Thyroid gland (tissue), 4 donors: ENCODE results near the gene WASHC4. TPM values are rescaled to one million over a fixed set of nuclear protein-coding genes. Genes with fewer than 3 reads are reported as not detected.

Source experiments
- DNase-seq, 2 donors: peaks; one replicate each; pipeline ENCODE4 v3.0.0-alpha.2; 2019
- H3K27ac ChIP-seq, 3 donors: fragments of 200-600 bp; sonication (generic); 1 replicate in 2 of 3; 2 replicates in 1 of 3; pipeline ENCODE4 v1.5.1; 2016 to 2019; ENCODE audit warnings: mild to moderate bottlenecking in 1 of 3, moderate library complexity in 1 of 3
- H3K27me3 ChIP-seq: fragments of 200-600 bp; sonication (generic); one replicate; pipeline ENCODE4 v1.5.1; 2019
- H3K36me3 ChIP-seq, 2 donors: fragments of 200-600 bp; sonication (generic); one replicate each; pipeline ENCODE4 v1.5.1; 2016 to 2019
- H3K4me1 ChIP-seq, 2 donors: fragments of 200-600 bp; sonication (generic); one replicate each; pipeline ENCODE4 v1.5.1; 2017 to 2019
- H3K4me3 ChIP-seq, 3 donors: fragments of 200-600 bp; sonication (generic); replicated peaks in 1 of 3; 1 replicate in 2 of 3; 2 replicates in 1 of 3; pipeline ENCODE4 v1.5.1; 2016; ENCODE audit warnings: mild to moderate bottlenecking in 1 of 3
- H3K9me3 ChIP-seq: fragments of 200-600 bp; sonication (generic); one replicate; pipeline ENCODE4 v1.5.1; 2017
- CTCF ChIP-seq, 6 experiments: fragments of 200-600 bp in 3 of 6; fragments of 450-650 bp in 3 of 6; sonication (generic) in 3 of 6; IDR thresholded peaks; one replicate each; pipeline ENCODE4 v1.5.1; 2016 to 2019; ENCODE audit warnings: antibody characterized with exemption in 6 of 6, mild to moderate bottlenecking in 2 of 6, inconsistent platforms in 1 of 6, moderate library complexity in 1 of 6
- POLR2A ChIP-seq, 2 donors: fragments of 450-650 bp; IDR thresholded peaks; one replicate each; pipeline ENCODE4 v1.6.1; 2017; ENCODE audit warnings: antibody characterized with exemption in 2 of 2, mild to moderate bottlenecking in 2 of 2, moderate library complexity in 1 of 2
- WGBS, 2 donors: methylation state at CpG; one replicate each; pipeline ENCODE4 v1.1.5; 2017; 5-methylcytosine and 5-hydroxymethylcytosine counted together
- intact Hi-C: fragments of 100-400 bp; cut with DNase I; formaldehyde crosslinking; loops from one replicate; pipeline ENCODE4 v1.15.1; 2023
- total RNA-seq, 4 donors: library from RNA; depleted of rRNA; stranded (reverse); fragments of >200 nt; gene quantifications; one replicate each; pipeline ENCODE4 v1.2.3, GENCODE V29; 2016

WASHC4 gene
- total RNA-seq, 4 donors from 2014 or later: 64.3 to 111 (median 81.0) TPM

DNA sequence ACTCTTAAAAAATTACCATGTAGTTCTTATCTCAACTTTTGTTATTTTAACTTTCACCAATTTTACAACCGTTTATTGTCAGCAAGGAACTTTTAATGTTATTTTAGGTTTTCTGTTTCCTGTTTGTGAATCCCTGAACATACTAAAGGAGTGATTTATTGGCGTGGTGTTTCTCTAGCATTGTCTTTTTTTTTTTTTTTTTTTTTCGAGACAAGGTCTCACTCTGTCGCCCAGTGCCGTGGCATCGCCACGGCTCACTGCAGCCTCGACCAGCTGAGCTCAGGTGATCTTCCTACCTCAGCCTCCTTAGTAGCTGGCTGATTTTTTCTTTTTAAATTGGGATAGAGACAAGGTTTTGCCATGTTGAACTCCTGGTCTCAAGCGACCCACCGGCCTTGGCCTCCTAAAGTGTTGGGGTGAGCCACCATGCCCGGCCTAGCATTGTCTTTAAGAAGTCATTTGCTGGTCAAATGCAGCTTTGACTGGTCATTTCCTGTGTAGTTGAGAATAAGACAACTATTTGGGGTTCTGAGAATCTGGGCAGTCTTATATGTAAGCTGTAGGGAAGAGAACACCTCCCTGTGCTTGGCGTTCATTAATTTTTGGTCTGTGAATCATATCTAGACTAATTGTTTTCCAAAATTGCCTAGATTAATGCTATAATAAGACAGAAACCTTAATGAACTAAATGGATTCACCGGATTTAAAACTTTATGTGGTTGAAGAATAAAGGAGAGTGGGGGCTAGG, 2.1 kb downstream of the WASHC4 start:
- Histone ChIP-seq H3K4me1 (peaks cover 15 to 23% of the 10 kb centered on the region in 2 donors), H3K36me3 (no peaks in the 10 kb centered on the region), H3K27me3 (no peaks in the 10 kb centered on the region), H3K27ac (peak overlapping the region; percentile 20 to 98 (median 96)), H3K4me3 (peak overlapping the region in 1 of 3 donors; percentile 20), H3K9me3 (no peaks in the 10 kb centered on the region)
- no peak for TF ChIP-seq POLR2A (IDR thresholded peaks at IDR 0.05)
- no peak for TF ChIP-seq CTCF (IDR thresholded peaks at IDR 0.05)
- intact Hi-C loops: no loop called here
- peak; percentile 63 to 74 for DNase-seq
- WGBS, 2 donors: 31% methylated on average over 13 of the region's 13 CpGs

DNA sequence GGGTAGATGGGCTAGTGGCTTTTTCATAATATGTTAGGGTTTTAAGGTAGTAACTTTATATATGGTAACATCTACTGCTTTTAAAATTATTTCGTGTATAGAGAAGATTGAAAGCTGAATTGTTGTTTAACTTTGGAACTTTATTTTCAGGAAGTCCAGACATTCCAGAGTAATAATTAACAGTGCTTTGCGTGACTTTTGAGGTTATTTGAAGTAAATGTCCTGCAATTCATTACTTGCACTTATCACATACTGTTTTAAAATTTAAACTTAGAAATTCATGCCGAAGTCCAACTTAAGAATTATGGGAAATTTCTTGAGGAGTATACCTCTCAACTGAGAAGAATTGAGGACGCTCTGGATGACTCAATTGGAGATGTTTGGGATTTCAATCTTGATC, 3.3 kb downstream of the WASHC4 start:
- DNase-seq: no peak
- WGBS, 2 donors: 81 to 83% methylated on average over 4 of the region's 4 CpGs

DNA sequence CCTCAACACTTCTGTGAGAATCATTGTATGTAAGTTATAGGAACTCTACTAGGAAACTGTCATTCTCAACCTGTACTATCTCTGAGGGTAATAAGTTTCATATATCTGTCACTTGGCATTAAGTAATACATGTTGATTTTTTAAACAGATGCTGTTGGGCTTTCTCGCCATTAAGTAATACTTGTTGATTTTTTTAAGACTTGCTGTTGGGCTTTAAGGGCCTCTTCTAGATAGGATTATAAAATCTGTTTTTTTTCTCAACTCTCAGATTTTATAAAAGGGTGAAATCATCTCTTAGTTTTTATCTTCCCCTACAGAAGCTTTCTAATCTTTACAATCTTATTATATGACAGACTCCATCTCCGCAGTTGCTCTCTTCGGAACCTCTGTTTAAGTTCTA, 5.6 kb downstream of the WASHC4 start:
- Histone ChIP-seq H3K9me3 (no peaks in the 10 kb centered on the region), H3K36me3 (peaks cover 17 to 21% of the 10 kb centered on the region in 2 donors), H3K27ac (no peak overlapping the region), H3K4me3 (no peak overlapping the region), H3K27me3 (no peaks in the 10 kb centered on the region), H3K4me1 (peaks cover 15 to 23% of the 10 kb centered on the region in 2 donors)
- TF ChIP-seq CTCF (IDR thresholded peaks at IDR 0.05): no peak
- 94 to 96% methylated on average over 3 of the region's 3 CpGs for WGBS, 2 donors
- no peak for DNase-seq
- intact Hi-C loops: no loop called here

More for the DNA sequence above, 3.3 kb downstream of the WASHC4 start:
- intact Hi-C loops: no loop called here
- H3K36me3 ChIP-seq: peaks cover 5 to 6% of the 10 kb centered on the region in 2 donors
- no peaks in the 10 kb centered on the region for H3K27me3 ChIP-seq
- TF ChIP-seq POLR2A (IDR thresholded peaks at IDR 0.05) (no peak), CTCF (IDR thresholded peaks at IDR 0.05) (no peak)
- H3K9me3 ChIP-seq: no peaks in the 10 kb centered on the region
- H3K4me3 ChIP-seq: no peak overlapping the region
- peaks cover 15 to 23% of the 10 kb centered on the region in 2 donors for H3K4me1 ChIP-seq
- H3K27ac ChIP-seq: no peak overlapping the region

GRCh38 chr12:105116969-105117368, 9.4 kb downstream of the WASHC4 start:
- DNase-seq: no peak
- H3K36me3 ChIP-seq: peaks cover 48 to 52% of the 10 kb centered on the region in 2 donors
- H3K9me3 ChIP-seq: no peaks in the 10 kb centered on the region
- 95 to 96% methylated on average over 1 of the region's 1 CpG for WGBS, 2 donors
- intact Hi-C loops: no loop called here
- no peaks in the 10 kb centered on the region for H3K4me1 ChIP-seq
- H3K27me3 ChIP-seq: no peaks in the 10 kb centered on the region
- no peak for TF ChIP-seq CTCF (IDR thresholded peaks at IDR 0.05)
- no peak for TF ChIP-seq POLR2A (IDR thresholded peaks at IDR 0.05)
- H3K27ac ChIP-seq: no peak overlapping the region
- no peak overlapping the region for H3K4me3 ChIP-seq

GRCh38 chr12:105120551-105120950, 13.0 kb downstream of the WASHC4 start:
- H3K36me3 ChIP-seq: peaks cover 66% of the 10 kb centered on the region in 2 donors
- no peak for DNase-seq
- no peak overlapping the region for H3K4me3 ChIP-seq
- H3K27ac ChIP-seq: no peak overlapping the region
- H3K4me1 ChIP-seq: no peaks in the 10 kb centered on the region
- no peak for TF ChIP-seq CTCF (IDR thresholded peaks at IDR 0.05)
- no peak for TF ChIP-seq POLR2A (IDR thresholded peaks at IDR 0.05)
- no peaks in the 10 kb centered on the region for H3K9me3 ChIP-seq
- no peaks in the 10 kb centered on the region for H3K27me3 ChIP-seq
- intact Hi-C loops: no loop called here
- WGBS, 2 donors: 75 to 96% methylated on average over 2 of the region's 2 CpGs
